Epidermal melanocyte (primary cell): Measurements from ENCODE around the gene SKA3.
"Not testable (repeated sequence)": the region's sequence is repeated elsewhere in the genome, so short reads cannot be mapped to it uniquely, and the experiment has no call there.

Experiments
- DNase-seq: peaks from one replicate; pipeline ENCODE4 v3.0.0; 2011; ENCODE audit warnings: low spot score; ENCODE audit not compliant: insufficient read length

The SKA3 gene

DNA sequence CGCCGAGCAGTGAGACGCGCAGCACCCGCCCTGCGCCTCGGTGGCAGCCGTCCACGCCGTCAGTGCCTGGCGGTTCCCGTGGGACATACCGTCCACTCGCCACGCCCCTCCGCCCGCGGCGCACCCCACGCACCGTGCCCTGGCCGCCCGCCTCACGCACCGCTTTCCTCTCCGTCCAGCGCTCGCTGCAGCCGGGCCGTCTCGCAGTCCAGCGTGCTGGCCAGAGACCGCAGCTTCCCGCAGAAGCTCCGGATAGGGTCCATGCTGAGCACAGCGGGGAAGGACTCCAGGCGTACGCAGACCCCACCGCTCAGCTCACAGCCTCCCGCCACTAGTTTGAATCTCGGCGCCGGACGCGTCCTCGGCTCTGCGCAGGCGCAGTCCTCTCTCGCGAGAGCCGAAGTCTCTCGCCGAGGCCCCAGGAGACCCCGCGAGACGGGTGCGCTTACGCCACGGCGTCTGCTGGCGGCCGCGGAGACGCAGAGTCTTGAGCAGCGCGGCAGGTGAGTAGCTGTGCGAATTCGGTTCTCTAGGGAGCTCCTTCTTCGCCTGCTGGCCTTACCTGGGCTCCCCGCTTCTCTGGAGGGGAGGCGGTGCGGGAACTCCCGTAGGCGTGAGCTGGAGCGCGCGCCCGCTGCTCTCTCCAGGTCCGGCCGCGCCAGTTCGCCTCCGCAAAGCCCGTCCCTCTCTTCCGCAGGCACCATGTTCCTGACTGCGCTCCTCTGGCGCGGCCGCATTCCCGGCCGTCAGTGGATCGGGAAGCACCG is at the start of gene SKA3, which contains the start of gene MRPL57:
TSS of gene SKA3 (minus strand) at position 338 of the 767 bp plus-strand sequence. CDS start at position 263, 75 bp downstream.
TSS of gene MRPL57 (plus strand) at position 444 of the 767 bp plus-strand sequence. CDS start at position 703, 259 bp downstream.
- DNase-seq, result peak; percentile 88

DNA sequence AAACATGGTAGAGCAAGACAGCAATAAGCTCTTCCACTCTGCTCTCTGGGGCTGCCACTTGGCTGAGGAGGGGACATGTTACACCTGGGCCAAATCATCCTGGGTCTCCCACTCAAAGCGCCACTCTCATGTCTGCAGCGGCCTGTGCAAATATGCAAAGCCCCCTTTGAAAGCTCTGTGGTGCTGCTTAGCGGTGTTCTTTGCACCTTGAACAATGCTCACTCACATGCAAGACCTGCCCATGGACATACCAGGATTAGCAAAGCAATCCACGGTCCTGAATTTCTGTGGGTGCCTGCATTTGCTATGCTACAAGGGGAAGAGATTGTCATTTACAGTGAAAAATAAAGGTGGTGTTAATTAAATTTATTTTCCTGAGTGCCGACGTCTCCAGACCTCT is 48.7 kb upstream of the SKA3 start:
- DNase-seq, result no peak

DNA sequence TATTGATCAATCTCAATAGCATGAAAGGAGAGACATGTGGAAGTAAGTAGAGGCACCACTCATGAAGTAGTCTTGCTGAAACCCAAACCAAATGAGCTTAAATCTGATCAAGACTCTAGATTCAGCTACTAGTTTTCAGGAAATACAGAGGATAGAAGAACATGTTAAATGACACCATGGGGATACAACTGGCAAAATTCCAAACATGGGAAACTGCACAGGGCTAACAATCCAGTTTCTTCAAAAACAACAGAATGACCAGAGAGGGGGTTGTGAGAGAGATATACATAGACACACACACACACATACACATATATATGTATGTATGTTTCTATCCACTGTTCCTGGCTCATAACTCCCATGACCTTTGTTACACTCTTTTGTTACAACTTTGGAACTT is 44.9 kb upstream of the SKA3 start:
- DNase-seq, result no peak

DNA sequence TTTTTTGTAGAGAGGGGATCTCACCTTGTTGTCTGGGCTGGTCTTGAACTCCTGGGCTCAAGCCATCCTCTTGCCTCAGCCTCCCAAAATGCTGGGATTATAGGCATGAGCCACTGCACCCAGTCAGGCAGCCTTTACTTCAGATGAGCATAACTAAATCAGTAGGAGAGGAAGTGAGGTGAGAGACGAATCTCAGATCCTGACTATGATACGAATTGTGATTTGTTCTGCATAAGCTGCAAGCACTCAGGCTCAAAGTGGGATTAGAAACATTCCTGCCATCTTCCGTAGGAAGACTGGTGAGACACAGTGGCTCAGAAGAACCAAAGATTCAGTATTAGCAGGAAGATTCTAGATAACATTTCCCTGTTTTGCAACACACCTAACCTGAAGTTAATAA is 43.4 kb upstream of the SKA3 start:
- DNase-seq, result not testable (repeated sequence)

GRCh38 chr13:21219036-21219381 is 42.7 kb upstream of the SKA3 start:
- DNase-seq, result no peak

DNA sequence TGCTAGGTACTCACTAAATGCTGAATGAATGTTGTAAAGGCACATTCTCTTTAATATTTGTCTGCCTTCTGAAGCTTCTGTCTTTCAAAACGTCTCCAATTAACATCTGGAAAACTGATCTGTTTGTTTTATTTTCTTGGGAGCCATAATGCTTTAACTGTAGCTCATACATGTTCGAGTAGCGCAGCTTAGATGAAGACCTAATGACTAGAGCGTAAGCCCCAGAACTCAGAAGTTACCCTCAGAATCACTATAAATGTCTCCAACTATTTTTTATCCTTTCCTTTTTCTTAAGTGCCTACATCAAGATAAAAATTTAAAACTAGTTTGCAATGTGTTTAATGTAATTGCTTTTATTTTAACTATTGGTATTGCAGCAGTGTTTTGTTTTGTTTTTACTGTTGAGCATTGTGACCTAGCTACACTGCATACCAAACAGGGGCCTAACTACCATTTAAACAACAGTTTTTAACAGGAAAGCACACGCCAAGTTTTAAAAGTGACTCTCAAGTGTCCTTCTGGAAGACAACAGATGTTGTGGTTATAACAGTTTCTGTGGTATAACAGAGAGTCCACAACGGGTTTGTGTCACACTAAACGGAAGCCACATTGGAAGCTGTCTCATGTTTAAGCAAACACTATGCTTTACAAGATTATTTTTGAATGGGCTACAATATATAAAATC is 42.1 kb upstream of the SKA3 start:
- no peak for DNase-seq

DNA sequence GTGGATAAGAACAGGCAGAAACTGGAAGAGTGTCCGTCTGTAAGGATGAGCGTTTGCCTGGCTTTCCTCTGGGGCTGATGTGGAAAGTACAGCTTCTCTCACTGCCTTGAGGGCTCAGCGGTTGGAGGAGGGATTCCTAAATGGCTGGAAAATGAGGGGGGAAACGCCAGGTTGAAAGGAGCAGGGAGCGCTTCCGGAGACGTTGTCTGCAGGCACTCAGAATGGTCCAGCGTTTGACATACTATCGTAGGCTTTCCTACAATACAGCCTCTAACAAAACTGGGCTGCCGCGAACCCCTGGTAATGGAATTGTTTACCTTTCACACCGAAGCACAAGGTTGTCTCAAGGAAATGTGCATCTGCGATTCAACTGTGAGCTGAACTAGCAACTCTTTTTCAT is 40.0 kb upstream of the SKA3 start:
- DNase-seq, result no peak

GRCh38 chr13:21215419-21215818 is 39.1 kb upstream of the SKA3 start:
- not testable (repeated sequence) for DNase-seq

GRCh38 chr13:21212138-21212775 is 35.9 kb upstream of the SKA3 start:
- DNase-seq, result no peak

DNA sequence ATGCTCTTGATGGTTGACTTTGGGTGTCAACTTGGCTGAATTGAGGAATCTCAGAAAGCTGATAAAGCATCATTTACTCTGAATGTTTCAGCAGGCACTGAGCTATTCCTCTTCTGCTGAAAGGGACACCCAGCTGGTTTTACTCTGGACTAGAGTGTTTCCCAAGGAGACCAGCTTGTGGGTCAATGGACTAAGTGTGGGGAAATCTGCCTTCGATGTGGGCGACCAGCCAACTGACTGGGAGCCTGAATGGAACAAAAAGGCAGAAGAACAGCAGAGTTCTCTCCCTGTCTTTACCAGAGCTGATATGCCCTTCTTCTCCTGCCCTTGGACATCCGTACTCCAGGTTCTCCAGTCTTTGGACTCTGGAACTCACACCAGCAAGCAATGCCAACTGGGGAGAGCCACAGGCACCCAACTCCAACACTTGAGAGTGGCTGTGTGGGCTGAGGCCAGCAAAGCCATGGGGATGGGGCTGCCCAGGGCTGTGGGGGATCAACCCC is 32.4 kb upstream of the SKA3 start:
- DNase-seq, result no peak

- DNase-seq, result no peak
These were observed 26.6 kb upstream of the SKA3 start for GRCh38 chr13:21202767-21203531.

DNA sequence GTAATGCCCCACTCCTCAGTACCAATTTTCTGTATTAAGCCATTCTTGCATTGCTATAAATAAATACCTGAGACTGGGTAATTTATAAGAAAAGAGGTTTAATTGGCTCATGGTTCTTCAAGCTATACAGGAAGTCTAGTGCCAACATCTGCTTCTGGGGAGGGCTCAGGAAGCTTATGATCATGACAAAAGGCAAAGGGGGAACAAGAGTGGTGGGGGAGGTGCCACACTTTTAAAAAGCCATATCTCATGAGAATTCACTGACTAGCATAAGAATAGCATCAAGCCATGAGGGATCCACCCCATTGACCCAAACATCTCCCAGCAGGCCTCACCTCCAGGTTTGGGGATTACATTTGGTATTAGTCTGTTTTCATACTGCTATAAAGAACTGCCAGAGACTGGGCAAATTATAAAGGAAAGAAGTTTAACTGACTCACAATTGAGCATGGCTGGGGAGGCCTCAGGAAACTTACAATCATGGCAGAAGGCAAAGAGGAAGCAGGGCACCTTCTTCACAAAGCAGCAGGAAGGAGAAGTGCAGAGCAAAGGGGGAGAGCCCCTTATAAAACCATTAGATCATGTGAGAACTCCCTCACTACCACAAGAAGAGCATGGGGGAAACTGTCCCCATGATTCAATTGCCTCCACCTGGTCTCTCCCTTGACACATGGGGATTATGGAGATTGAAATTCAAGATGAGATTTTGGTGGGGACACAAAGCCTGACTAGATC is 25.3 kb upstream of the SKA3 start:
- not testable (repeated sequence) for DNase-seq

DNA sequence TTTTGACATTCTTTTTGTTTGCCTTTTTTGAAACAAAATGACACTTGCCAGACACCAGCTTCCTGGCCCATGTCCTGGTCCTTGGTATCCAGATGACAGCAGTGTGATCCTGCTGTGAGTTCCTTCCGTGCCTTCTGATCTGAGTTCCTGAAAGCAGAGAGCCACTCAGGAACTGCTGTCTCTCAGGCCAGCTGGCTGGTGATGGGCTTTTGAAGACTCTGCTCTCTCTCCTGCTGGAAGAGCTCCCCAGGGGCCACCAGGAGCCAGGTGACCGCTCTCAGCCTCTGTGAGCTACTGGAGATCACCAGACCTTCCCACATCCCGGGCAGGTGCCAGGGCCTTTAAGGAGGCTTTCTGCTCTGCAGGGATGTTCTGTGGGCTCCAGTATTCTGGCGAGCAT is 22.0 kb upstream of the SKA3 start:
- DNase-seq, result not testable (repeated sequence)

DNA sequence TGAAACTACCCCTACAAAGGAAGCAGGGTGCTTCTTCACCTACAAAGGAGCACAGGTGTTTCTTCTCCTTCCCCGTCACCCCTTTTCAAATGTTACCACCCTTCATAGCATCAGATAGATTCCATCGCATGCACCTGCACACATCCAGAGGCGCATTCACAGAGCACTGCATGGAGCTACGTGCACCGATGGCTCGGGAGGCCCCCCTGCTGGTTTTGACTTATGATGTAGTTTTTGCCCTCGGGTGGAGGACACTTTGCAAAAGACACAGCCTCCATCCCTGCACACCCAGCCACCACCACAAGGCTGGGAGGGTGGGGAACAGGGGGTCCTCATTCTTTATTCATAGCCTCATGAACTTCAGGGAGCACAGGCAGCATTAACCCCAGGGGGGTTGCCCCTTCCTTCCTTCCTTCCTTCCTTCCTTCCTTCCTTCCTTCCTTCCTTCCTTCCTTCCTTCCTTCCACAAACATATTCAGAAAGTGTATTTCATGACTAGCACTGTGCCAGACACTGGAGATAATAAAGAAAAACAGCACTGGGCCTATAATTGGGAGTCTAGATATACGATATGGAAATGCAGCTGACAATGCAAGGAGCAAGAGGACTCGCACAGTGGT is 21.4 kb upstream of the SKA3 start:
- DNase-seq, result not testable (repeated sequence)

- DNase-seq, result not testable (repeated sequence)
These were observed 18.4 kb upstream of the SKA3 start for GRCh38 chr13:21194756-21195155.

- DNase-seq, result not testable (repeated sequence)
These were observed 10.1 kb upstream of the SKA3 start for GRCh38 chr13:21186410-21186809.

GRCh38 chr13:21181671-21182070 is 5.3 kb upstream of the SKA3 start:
- no peak for DNase-seq

GRCh38 chr13:21176982-21177284 is 581 bp upstream of the SKA3 start:
- DNase-seq, result no peak

- DNase-seq, result no peak
These were observed 617 bp downstream of the SKA3 start for GRCh38 chr13:21175656-21176214.

- DNase-seq, result not testable (repeated sequence)
These were observed 2.6 kb downstream of the SKA3 start for GRCh38 chr13:21173767-21174166.
